ENCODE measurements around the gene RMI2.
A peak's percentile ranks its signal among the peaks of the same experiment; 100 is the strongest.

RMI2 gene

DNA sequence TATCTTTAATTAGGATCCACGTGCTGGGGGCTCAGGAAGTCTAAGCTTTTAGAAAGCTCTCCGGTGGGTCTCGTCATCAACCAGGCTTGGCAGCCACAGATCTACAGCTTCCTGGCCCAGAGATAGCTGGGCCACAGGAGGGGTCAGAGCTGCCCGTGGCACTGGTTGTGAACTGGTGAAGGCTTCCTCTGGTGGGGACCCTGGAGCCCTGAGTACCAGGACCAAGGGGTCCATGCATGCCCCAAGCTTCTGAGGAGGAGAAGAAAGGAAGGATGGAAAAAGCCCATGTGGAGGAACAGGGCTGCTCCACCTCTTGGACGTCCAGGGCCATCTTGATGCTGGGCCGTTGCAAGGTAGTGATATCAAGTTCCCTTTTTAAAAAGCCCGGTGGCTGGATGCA is 13.3 kb downstream of the RMI2 start:
- TF ChIP-seq, protein P1, sequence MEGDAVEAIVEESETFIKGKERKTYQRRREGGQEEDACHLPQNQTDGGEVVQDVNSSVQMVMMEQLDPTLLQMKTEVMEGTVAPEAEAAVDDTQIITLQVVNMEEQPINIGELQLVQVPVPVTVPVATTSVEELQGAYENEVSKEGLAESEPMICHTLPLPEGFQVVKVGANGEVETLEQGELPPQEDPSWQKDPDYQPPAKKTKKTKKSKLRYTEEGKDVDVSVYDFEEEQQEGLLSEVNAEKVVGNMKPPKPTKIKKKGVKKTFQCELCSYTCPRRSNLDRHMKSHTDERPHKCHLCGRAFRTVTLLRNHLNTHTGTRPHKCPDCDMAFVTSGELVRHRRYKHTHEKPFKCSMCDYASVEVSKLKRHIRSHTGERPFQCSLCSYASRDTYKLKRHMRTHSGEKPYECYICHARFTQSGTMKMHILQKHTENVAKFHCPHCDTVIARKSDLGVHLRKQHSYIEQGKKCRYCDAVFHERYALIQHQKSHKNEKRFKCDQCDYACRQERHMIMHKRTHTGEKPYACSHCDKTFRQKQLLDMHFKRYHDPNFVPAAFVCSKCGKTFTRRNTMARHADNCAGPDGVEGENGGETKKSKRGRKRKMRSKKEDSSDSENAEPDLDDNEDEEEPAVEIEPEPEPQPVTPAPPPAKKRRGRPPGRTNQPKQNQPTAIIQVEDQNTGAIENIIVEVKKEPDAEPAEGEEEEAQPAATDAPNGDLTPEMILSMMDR (IDR thresholded peaks at IDR 0.05; ENCODE audit: extremely low read depth, missing control alignments): no peak
- no peak for DNase-seq (ENCODE audit: low spot score)

DNA sequence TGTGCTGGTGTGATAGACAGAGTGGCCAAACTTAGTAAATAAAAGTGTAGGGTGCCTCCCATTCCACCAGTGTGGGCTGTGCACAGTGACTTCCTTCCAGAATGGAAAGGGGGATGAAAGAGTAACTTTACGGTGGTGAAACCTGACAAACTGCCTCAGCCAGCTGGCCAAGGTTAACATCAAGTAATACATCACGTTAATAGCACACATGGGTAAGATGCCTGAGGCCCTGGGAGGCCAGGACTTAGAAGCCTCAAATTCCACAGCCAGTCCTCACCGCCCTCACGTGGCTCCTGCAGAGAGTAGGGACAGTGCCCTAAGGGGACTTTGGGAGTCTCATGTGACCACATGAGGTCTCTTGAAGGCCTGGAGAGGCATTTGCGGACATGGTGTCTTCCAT is 14.1 kb downstream of the RMI2 start:
- TF ChIP-seq, protein P1 (IDR thresholded peaks at IDR 0.05; ENCODE audit: extremely low read depth, missing control alignments): no peak
- no peak for DNase-seq (ENCODE audit: low spot score)

DNA sequence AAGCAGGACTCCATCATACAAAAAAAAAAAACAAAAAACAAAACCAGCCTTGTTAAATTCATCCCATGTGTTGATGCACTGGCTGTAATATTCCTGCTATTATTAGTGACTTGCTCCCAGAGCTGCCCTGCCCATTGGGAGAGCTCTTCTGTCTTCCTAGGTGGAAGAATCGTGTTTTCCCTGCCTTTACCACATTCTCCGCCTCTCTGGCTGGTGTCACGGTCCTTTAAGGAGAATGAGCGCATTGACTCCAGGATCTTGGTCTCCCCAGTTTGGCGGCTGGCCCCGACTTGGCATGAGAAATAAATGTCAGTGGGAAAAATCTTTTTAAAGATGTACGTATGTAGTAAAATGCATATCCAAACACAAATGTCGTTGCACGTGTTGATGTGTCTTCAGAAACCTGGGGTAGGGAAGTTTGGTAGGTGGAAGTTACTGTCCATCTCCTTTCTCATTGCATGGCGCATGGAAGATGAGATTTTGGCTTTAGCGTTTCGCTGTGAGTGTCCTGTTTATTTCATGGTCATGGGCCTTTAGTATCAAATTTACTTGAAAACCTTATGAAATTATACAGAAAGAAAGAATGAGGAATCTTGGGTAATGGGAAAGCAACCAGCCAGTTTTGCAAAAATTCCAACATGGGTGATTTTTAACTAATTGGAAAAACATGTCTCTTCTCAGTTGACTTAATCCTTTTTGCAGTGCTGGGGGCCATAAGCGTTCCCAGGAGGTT is 15.5 kb downstream of the RMI2 start:
- TF ChIP-seq, protein P1 (IDR thresholded peaks at IDR 0.05; ENCODE audit: extremely low read depth, missing control alignments): no peak
- no peak for DNase-seq (ENCODE audit: low spot score)

DNA sequence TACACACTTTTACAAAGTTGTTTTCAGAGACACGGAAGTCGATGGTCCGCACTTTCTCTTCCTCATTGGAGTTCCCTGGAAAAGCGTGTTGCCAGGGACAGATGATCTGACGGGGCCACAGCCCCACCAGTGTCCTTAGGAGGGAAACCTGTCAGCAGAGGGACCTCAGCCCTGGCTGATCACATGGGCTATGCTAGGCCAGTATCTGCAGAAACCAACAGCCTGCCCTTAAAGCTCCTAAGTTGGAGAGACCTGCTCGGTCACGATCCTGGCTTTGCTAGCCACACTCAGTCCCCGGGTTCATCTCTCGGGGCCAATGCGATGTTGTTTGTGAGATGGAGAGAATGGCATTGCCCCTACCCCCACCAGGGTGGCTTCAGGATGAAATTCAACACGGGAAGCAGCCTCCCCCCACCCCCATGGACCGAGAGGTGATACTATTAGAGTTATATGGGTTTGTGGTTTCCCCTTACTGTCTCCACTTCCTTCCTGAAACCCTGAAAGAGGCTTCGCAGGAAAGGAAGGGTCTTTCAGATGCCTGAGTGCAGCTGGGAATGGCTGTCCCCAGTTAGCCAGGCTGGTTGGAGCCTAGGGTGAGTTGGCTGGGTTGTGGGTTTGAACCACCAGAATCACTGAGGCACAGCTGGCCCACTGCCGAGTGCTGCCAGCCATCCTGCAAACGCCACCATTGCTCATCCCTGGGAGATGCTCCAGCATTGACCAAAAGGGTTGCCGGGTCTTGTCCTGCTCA is 16.6 kb downstream of the RMI2 start:
- TF ChIP-seq, protein P1 (IDR thresholded peaks at IDR 0.05; ENCODE audit: extremely low read depth, missing control alignments): no peak
- DNase-seq (ENCODE audit: low spot score): peak; percentile 43

DNA sequence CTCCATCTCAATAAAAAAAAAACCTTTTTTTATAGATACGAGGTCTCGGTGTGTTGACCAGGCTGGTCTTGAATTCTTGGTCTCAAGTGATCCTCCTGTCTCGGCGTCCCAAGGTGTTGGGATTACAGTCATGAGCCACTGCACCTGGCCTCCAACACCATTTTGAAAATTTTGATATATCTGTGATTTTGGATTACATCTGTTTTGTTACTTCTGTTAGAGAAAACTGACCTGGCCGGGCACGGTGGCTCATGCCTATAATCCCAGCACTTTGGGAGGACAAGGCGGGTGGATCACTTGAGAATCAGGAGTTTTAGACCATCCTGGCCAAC is 18.6 kb downstream of the RMI2 start:
- no peak for DNase-seq (ENCODE audit: low spot score)
- TF ChIP-seq, protein P1 (IDR thresholded peaks at IDR 0.05; ENCODE audit: extremely low read depth, missing control alignments): no peak

DNA sequence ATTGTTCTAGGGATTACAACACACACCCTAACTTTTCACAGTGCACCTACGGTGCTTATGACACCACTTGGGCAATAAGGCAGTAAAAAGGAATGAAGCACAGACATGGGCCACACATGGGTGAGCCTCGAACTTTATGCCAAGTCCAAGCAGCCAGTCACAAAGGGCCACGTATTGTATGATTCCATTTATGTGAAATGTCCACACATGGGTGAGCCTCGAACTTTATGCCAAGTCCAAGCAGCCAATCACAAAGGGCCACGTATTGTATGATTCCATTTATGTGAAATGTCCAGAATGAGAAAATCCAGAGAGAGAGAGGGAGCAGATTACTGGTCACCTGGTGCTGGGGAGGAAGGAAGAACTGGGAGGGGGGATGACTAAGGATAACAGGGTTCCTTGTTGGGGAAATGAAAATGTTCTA is 22.2 kb downstream of the RMI2 start:
- TF ChIP-seq, protein P1 (IDR thresholded peaks at IDR 0.05; ENCODE audit: extremely low read depth, missing control alignments): no peak

More for the DNA sequence above, 22.2 kb downstream of the RMI2 start:
- no peak for DNase-seq (ENCODE audit: low spot score)
